ENCODE measurements around the gene UBB. TPM values are rescaled to one million over a fixed set of nuclear protein-coding genes. Genes with fewer than 3 reads are reported as not detected.

UBB gene
- total and polyA plus RNA-seq, 2 donors from 2014 or later = 1,214 to 2,605 TPM

DNA sequence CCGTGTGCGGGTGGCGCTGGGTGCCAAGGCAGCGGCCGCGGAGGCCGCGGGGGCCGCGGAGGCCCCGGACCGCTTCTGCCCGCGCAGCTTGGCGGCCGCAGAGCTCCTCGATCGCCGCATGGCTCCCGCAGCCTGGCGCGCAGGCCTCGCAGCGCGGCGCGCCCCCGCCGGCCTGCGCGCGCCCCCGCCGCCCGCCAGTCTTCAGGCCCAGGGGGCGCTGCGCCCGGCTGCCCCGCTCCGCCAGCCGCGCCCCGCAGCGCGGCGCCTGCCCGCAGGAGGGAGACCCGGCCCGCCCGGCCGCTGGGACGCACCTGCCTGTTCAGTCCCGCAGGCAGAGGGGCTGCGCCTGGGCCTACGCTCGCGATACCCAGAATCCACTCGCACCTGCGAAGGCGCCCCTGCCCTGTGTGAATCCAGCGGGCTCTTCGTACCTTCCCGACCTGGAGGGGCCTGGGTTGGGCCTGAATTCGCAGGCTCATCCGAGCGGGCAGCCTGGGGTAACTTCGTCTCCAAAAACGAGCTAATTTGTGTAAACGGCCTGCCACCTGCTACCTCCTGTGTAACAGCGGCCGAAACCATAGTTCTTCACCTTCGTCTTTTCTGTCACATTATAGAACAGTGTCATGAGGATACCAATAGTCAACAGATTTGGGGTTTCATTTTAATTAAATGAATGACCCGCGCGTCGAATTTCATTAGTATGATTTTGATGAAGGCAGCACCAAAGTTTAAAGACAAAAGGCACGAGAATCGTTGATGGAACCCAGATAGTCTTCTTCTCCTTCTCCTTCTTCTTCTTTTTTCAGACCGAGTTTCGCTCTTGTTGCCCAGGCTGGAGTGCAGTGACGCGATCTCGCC is 27.3 kb upstream of the UBB start, which contains the start of gene CENPV:
Gene CENPV, minus strand, starts transcription at position 153 of the 858 bp plus-strand sequence. Its CDS starts 33 bp downstream, at position 120.
- DNase-seq = peak; percentile 62 to 82 (median 72)
- no peak for FAIRE-seq
- intact Hi-C loops (cut with DNase I) = no loop called here
- TF ChIP-seq, protein P1, sequence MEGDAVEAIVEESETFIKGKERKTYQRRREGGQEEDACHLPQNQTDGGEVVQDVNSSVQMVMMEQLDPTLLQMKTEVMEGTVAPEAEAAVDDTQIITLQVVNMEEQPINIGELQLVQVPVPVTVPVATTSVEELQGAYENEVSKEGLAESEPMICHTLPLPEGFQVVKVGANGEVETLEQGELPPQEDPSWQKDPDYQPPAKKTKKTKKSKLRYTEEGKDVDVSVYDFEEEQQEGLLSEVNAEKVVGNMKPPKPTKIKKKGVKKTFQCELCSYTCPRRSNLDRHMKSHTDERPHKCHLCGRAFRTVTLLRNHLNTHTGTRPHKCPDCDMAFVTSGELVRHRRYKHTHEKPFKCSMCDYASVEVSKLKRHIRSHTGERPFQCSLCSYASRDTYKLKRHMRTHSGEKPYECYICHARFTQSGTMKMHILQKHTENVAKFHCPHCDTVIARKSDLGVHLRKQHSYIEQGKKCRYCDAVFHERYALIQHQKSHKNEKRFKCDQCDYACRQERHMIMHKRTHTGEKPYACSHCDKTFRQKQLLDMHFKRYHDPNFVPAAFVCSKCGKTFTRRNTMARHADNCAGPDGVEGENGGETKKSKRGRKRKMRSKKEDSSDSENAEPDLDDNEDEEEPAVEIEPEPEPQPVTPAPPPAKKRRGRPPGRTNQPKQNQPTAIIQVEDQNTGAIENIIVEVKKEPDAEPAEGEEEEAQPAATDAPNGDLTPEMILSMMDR (IDR thresholded peaks at IDR 0.05; ENCODE audit: borderline replicate concordance, extremely low read depth, insufficient read depth) = peak; percentile 28
- Histone ChIP-seq H3K9ac (ENCODE audit: low read length in 3 of 3) (peak within 1 kb of the TSS; percentile 55 to 60 (median 55)), H3K9me3 (ENCODE audit: control insufficient read depth in 2 of 3, insufficient read depth in 1 of 3, low read length in 3 of 3) (no peaks in the 10 kb centered on the region), H3K4me1 (ENCODE audit: control insufficient read depth in 2 of 3, insufficient read depth in 2 of 3, low read depth in 1 of 3, low read length in 3 of 3) (peaks cover 0 to 2% (median 0%) of the 10 kb centered on the region in 3 donors), H3K4me3 (ENCODE audit: low read length in 3 of 3) (peak within 1 kb of the TSS; percentile 65 to 74 (median 73)), H3K27me3 (ENCODE audit: control insufficient read depth, insufficient read depth, low read length) (no peaks in the 10 kb centered on the region), H3K27ac (ENCODE audit: low read depth in 2 of 2, low read length in 2 of 2) (no peak within 1 kb of the TSS), H3K36me3 (ENCODE audit: control insufficient read depth in 2 of 3, insufficient read depth in 3 of 3, low read length in 3 of 3) (peaks cover 0 to 3% (median 0%) of the 10 kb centered on the region in 3 donors)

DNA sequence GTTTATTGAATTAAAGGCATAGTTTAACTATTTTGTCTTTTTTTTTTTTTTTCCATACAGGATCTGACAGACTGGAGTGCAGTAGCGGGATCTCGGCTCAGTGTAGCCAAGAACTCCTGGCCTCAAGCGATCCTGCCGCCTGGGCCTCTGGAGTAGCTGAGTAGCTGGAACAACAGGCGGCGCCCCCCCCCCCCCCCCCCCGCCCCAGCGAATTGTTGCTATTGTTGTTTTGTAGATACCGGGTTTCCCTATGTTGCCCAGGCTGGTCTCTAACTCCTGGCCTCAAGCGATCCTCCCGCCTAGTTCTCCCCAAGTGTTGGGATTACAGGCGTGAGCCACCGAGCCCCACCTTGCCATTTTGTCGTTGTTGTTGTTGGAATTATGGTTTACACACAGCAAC is 26.3 kb upstream of the UBB start:
- H3K27me3 ChIP-seq (ENCODE audit: control insufficient read depth, insufficient read depth, low read length) = no peaks in the 10 kb centered on the region
- H3K4me1 ChIP-seq (ENCODE audit: control insufficient read depth in 2 of 3, insufficient read depth in 2 of 3, low read depth in 1 of 3, low read length in 3 of 3) = peaks cover 0 to 2% (median 0%) of the 10 kb centered on the region in 3 donors
- intact Hi-C loops (cut with DNase I) = no loop called here
- TF ChIP-seq, protein P1 (IDR thresholded peaks at IDR 0.05; ENCODE audit: borderline replicate concordance, extremely low read depth, insufficient read depth) = no peak
- no peaks in the 10 kb centered on the region for H3K9me3 ChIP-seq (ENCODE audit: control insufficient read depth in 2 of 3, insufficient read depth in 1 of 3, low read length in 3 of 3)
- H3K4me3 ChIP-seq (ENCODE audit: low read length in 3 of 3) = no peak overlapping the region
- FAIRE-seq (no peak), DNase-seq (peak in 1 of 5 donors; percentile 51)
- no peak overlapping the region for H3K9ac ChIP-seq (ENCODE audit: low read length in 3 of 3)
- no peak overlapping the region for H3K27ac ChIP-seq (ENCODE audit: low read depth in 2 of 2, low read length in 2 of 2)
- H3K36me3 ChIP-seq (ENCODE audit: control insufficient read depth in 2 of 3, insufficient read depth in 3 of 3, low read length in 3 of 3) = peaks cover 0 to under 1% (median 0%) of the 10 kb centered on the region in 3 donors

DNA sequence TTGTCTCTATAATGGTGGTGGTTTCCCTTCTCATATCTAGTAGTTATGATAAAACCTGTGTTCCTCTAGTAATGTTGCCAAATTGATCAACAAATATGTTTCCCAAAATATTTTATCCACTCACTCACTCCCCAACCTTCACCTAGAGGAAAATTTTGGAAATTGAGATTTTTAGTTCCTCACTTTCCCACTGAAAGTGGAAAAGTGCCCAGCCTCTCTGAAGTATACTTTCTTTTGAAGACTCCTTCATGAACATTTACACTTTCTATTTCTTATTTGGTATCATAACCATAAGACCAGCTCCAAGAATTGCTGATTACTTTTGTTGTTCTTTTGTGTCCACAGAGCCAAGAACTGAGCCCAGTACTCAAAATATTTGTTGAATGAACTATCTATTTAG is 22.5 kb upstream of the UBB start:
- no peak for DNase-seq
- Histone ChIP-seq H3K9ac (ENCODE audit: low read length in 3 of 3) (no peak overlapping the region), H3K9me3 (ENCODE audit: control insufficient read depth in 2 of 3, insufficient read depth in 1 of 3, low read length in 3 of 3) (no peaks in the 10 kb centered on the region), H3K36me3 (ENCODE audit: control insufficient read depth in 2 of 3, insufficient read depth in 3 of 3, low read length in 3 of 3) (no peaks in the 10 kb centered on the region), H3K27me3 (ENCODE audit: control insufficient read depth, insufficient read depth, low read length) (no peaks in the 10 kb centered on the region), H3K27ac (ENCODE audit: low read depth in 2 of 2, low read length in 2 of 2) (no peak overlapping the region), H3K4me1 (ENCODE audit: control insufficient read depth in 2 of 3, insufficient read depth in 2 of 3, low read depth in 1 of 3, low read length in 3 of 3) (peaks cover 0 to 2% (median under 1%) of the 10 kb centered on the region in 3 donors), H3K4me3 (ENCODE audit: low read length in 3 of 3) (no peak overlapping the region)
- TF ChIP-seq, protein P1 (IDR thresholded peaks at IDR 0.05; ENCODE audit: borderline replicate concordance, extremely low read depth, insufficient read depth) = no peak
- intact Hi-C loops (cut with DNase I) = no loop called here
- FAIRE-seq = no peak
